WTC11 (cell line): ENCODE measurements around the gene AVPI1. TPM values are rescaled to one million over a fixed set of nuclear protein-coding genes. Genes with fewer than 3 reads are reported as not detected.
A peak's percentile ranks its signal among the peaks of the same experiment; 100 is the strongest.
"Not testable (repeated sequence)": the region's sequence is repeated elsewhere in the genome, so short reads cannot be mapped to it uniquely, and the experiment has no call there.

Source experiments
- ATAC-seq: fragments of 200-7000 bp; cut with Tn5 transposase; 2 replicates; pipeline ENCODE4 v1.10.0; 2021; ENCODE audit warnings: mild to moderate bottlenecking, moderate library complexity
- CTCF ChIA-PET: fragments of 300-600 bp; sonication (Branson Sonifier 250); formaldehyde crosslinking; loops from one replicate; lab custom pipeline; 2021; ENCODE audit warnings: antibody characterized with exemption; lab: Charles Lee
- POLR2A ChIA-PET: fragments of 350-600 bp; sonication (Branson Sonifier 250); formaldehyde crosslinking; loops from one replicate; lab custom pipeline; 2021; ENCODE audit warnings: antibody characterized with exemption; lab: Charles Lee
- DNase-seq: peaks from one replicate; pipeline ENCODE4 v3.0.0; 2021; ENCODE audit warnings: low spot score
- H3K27ac Mint-ChIP-seq: 2 replicates; pipeline ENCODE4 v1.8.0; 2021; ENCODE audit warnings: mixed read lengths
- H3K27me3 Mint-ChIP-seq: 2 replicates; pipeline ENCODE4 v1.8.0; 2021; ENCODE audit warnings: low read depth, mild to moderate bottlenecking, moderate library complexity, mixed read lengths
- H3K36me3 Mint-ChIP-seq: 2 replicates; pipeline ENCODE4 v1.8.0; 2021; ENCODE audit warnings: mixed read lengths
- H3K4me1 Mint-ChIP-seq: 2 replicates; pipeline ENCODE4 v1.8.0; 2022; ENCODE audit warnings: mixed read lengths
- H3K4me3 Mint-ChIP-seq: 2 replicates; pipeline ENCODE4 v1.8.0; 2021; ENCODE audit warnings: mild to moderate bottlenecking, moderate library complexity, mixed read lengths
- H3K9me3 Mint-ChIP-seq: 2 replicates; pipeline ENCODE4 v1.8.0; 2021; ENCODE audit warnings: mixed read lengths
- ETV6 ChIP-seq: sonication (generic); formaldehyde crosslinking; IDR thresholded peaks from 2 replicates; pipeline ENCODE4 v1.8.1; 2022; ENCODE audit warnings: mild to moderate bottlenecking, missing genetic modification reagents
- FOXP1 ChIP-seq: sonication (generic); formaldehyde crosslinking; IDR thresholded peaks from 2 replicates; pipeline ENCODE4 v1.8.0; 2022; ENCODE audit warnings: missing genetic modification reagents, mild to moderate bottlenecking, moderate library complexity, borderline replicate concordance
- JUN ChIP-seq: sonication (generic); formaldehyde crosslinking; IDR thresholded peaks from 2 replicates; pipeline ENCODE4 v1.8.0; 2023; ENCODE audit warnings: mild to moderate bottlenecking, missing genetic modification reagents
- NFYB ChIP-seq: sonication (generic); formaldehyde crosslinking; conservative IDR thresholded peaks from 2 replicates; pipeline ENCODE4 v1.8.0; 2022; ENCODE audit warnings: low read depth, missing genetic modification reagents
- RELA ChIP-seq: sonication (generic); formaldehyde crosslinking; IDR thresholded peaks from 2 replicates; pipeline ENCODE4 v1.8.1; 2022; ENCODE audit warnings: missing genetic modification reagents, mild to moderate bottlenecking, borderline replicate concordance
- SMAD4 ChIP-seq: sonication (generic); formaldehyde crosslinking; IDR thresholded peaks from 2 replicates; pipeline ENCODE4 v1.8.0; 2022; ENCODE audit warnings: mild to moderate bottlenecking, missing genetic modification reagents
- TEAD4 ChIP-seq: sonication (generic); formaldehyde crosslinking; IDR thresholded peaks from 2 replicates; pipeline ENCODE4 v1.8.0; 2022; ENCODE audit warnings: mild to moderate bottlenecking, missing genetic modification reagents
- TP53 ChIP-seq: sonication (generic); formaldehyde crosslinking; IDR thresholded peaks from 2 replicates; pipeline ENCODE4 v1.8.1; 2023; ENCODE audit warnings: mild to moderate bottlenecking, missing genetic modification reagents
- total RNA-seq: library from RNA; stranded (reverse); gene quantifications from 3 replicates; pipeline ENCODE4 v1.2.3, GENCODE V29; 2021
- TF ChIP-seq, protein P1 (sequence below): fragments of 250-450 bp; sonication (Bioruptor Pico); IDR thresholded peaks from 2 replicates; pipeline ENCODE4 v1.9.0; 2021; ENCODE audit warnings: mild to moderate bottlenecking, borderline replicate concordance
- TF ChIP-seq, protein P2 (sequence below): sonication (generic); formaldehyde crosslinking; IDR thresholded peaks from 2 replicates; pipeline ENCODE4 v1.8.1; 2022; ENCODE audit warnings: mild to moderate bottlenecking, moderate library complexity, missing genetic modification reagents

The AVPI1 gene
- total RNA-seq, 1 experiment from 2014 or later = 9.8 TPM

- Mint-ChIP-seq H3K36me3 (peaks cover 44% of the 10 kb centered on the region), H3K9me3 (no peaks in the 10 kb centered on the region), H3K4me3 (no peak overlapping the region), H3K4me1 (peaks cover 37% of the 10 kb centered on the region), H3K27me3 (no peaks in the 10 kb centered on the region), H3K27ac (peak overlapping the region; percentile 88; the same call in 1 of the 2 replicates)
- TF ChIP-seq, protein P1, sequence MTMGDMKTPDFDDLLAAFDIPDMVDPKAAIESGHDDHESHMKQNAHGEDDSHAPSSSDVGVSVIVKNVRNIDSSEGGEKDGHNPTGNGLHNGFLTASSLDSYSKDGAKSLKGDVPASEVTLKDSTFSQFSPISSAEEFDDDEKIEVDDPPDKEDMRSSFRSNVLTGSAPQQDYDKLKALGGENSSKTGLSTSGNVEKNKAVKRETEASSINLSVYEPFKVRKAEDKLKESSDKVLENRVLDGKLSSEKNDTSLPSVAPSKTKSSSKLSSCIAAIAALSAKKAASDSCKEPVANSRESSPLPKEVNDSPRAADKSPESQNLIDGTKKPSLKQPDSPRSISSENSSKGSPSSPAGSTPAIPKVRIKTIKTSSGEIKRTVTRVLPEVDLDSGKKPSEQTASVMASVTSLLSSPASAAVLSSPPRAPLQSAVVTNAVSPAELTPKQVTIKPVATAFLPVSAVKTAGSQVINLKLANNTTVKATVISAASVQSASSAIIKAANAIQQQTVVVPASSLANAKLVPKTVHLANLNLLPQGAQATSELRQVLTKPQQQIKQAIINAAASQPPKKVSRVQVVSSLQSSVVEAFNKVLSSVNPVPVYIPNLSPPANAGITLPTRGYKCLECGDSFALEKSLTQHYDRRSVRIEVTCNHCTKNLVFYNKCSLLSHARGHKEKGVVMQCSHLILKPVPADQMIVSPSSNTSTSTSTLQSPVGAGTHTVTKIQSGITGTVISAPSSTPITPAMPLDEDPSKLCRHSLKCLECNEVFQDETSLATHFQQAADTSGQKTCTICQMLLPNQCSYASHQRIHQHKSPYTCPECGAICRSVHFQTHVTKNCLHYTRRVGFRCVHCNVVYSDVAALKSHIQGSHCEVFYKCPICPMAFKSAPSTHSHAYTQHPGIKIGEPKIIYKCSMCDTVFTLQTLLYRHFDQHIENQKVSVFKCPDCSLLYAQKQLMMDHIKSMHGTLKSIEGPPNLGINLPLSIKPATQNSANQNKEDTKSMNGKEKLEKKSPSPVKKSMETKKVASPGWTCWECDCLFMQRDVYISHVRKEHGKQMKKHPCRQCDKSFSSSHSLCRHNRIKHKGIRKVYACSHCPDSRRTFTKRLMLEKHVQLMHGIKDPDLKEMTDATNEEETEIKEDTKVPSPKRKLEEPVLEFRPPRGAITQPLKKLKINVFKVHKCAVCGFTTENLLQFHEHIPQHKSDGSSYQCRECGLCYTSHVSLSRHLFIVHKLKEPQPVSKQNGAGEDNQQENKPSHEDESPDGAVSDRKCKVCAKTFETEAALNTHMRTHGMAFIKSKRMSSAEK (CRISPR knock-in tag) = no peak
- TF ChIP-seq TEAD4 (CRISPR knock-in tag) (no peak), FOXP1 (CRISPR knock-in tag) (no peak)
- TF ChIP-seq, protein P2, sequence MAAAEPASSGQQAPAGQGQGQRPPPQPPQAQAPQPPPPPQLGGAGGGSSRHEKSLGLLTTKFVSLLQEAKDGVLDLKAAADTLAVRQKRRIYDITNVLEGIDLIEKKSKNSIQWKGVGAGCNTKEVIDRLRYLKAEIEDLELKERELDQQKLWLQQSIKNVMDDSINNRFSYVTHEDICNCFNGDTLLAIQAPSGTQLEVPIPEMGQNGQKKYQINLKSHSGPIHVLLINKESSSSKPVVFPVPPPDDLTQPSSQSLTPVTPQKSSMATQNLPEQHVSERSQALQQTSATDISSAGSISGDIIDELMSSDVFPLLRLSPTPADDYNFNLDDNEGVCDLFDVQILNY (CRISPR knock-in tag) = no peak
- POLR2A ChIA-PET = no interaction called here
- no peak for ATAC-seq
- DNase-seq = no peak
- CTCF ChIA-PET = interaction anchor here (1.8 kb wide), 1 partner anchor 40 kb away, joined by 4 read pairs; the partner anchor contains the start of gene AVPI1
These were observed 39.5 kb downstream of the AVPI1 start for GRCh38 chr10:97647556-97647955.

DNA sequence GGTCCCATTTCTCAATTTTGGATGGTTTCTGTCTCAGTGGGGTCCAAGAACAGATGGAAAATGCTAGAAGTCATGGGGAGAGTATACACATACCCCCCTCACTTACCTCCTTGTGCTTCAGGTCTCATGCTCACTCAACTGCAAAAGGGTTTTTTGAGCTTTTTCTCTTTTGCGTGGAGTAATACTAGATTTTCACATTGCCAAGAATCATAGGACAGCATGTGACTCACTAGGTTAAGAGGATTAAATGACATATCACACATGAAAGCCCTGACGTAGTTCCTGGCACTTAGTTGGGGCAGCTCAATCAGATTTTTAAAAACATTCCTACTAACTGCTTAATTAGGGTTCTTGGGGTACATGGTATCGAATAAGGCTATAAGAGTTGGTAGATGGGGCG, 42.1 kb downstream of the AVPI1 start:
- no peak overlapping the region for H3K27ac Mint-ChIP-seq
- ATAC-seq (no peak), DNase-seq (no peak)
- ChIA-PET POLR2A (interaction anchor here (0.7 kb wide), 1 partner anchor 181 kb away, joined by 7 read pairs; no protein-coding TSS in a partner anchor), CTCF (no interaction called here)
- H3K4me3 Mint-ChIP-seq = no peak overlapping the region
- no peaks in the 10 kb centered on the region for H3K9me3 Mint-ChIP-seq
- no peaks in the 10 kb centered on the region for H3K27me3 Mint-ChIP-seq
- no peak for TF ChIP-seq JUN
- no peak for TF ChIP-seq ETV6 (CRISPR knock-in tag)
- TF ChIP-seq SMAD4 = no peak
- peaks cover 47% of the 10 kb centered on the region for H3K4me1 Mint-ChIP-seq
- H3K36me3 Mint-ChIP-seq = peaks cover 27% of the 10 kb centered on the region

GRCh38 chr10:97643441-97643985, 43.5 kb downstream of the AVPI1 start:
- Mint-ChIP-seq H3K4me1 (peaks cover 38% of the 10 kb centered on the region), H3K9me3 (no peaks in the 10 kb centered on the region), H3K27ac (peak overlapping the region; percentile 32), H3K4me3 (no peak overlapping the region; the same call in 1 of the 2 replicates), H3K27me3 (no peaks in the 10 kb centered on the region), H3K36me3 (peaks cover 27% of the 10 kb centered on the region)
- TF ChIP-seq TP53 (CRISPR knock-in tag) (no peak), NFYB (CRISPR knock-in tag) (no peak), RELA (CRISPR knock-in tag) (no peak)
- ATAC-seq = no peak
- DNase-seq = no peak
- ChIA-PET POLR2A (no interaction called here), CTCF (no interaction called here)

GRCh38 chr10:97642471-97643159, 44.4 kb downstream of the AVPI1 start:
- peaks cover 27% of the 10 kb centered on the region for H3K36me3 Mint-ChIP-seq
- ATAC-seq, H3K9me3 Mint-ChIP-seq, CTCF ChIA-PET, DNase-seq, H3K27me3 Mint-ChIP-seq: not testable (repeated sequence)
- H3K27ac Mint-ChIP-seq = peak overlapping the region; percentile 32
- peak overlapping the region; percentile 94 for H3K4me3 Mint-ChIP-seq
- peaks cover 32% of the 10 kb centered on the region for H3K4me1 Mint-ChIP-seq
- POLR2A ChIA-PET = interaction anchor here (0.6 kb wide), 1 partner anchor 23 kb away, joined by 8 read pairs; no protein-coding TSS in a partner anchor
